HG02973 (cell line): Measurements from ENCODE around the gene ACAA1.
"Not testable (repeated sequence)": the region's sequence is repeated elsewhere in the genome, so short reads cannot be mapped to it uniquely, and the experiment has no call there.

ENCODE experiments used
- ATAC-seq: cut with Tn5 transposase; IDR thresholded peaks from one replicate; pipeline ENCODE4 v1.9.1; 2021; ENCODE audit warnings: moderate library complexity; ENCODE audit not compliant: unreplicated experiment

ACAA1 gene

DNA sequence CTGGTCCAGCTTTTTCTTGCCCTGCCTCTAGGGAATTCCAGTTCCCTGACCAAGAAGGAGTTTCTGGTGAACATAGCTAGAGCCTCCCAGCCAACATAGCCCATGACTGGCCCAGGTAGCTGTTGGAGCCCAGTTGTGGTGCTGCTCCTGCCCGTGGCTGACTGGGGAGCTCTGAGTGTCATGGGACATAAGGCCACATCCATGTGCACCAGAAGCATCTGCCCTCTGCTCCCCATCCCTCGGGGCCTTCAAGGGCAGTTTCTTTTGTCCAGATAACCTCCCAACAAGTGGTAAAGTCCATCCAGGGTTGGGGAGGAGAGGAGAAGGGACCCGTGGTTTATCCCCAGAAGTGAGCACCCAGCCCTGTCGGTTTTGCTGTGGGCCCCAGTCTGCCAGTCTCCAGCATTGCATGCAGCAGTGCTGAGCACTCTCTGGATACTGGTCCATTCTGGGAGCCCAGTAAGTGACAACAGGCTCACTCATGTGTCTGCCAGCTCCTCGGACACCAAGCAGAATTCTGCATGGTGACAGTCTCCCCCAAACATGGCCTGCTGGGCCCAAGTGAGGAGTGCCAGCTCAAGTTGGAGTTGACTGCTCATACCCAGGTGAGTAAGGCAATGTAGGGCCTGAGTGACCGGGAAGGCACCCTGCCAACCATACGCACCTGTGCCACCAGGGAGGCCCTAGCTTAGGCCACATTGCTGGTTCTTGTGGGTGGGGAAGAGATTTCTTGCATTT is 28.8 kb downstream of the ACAA1 start:
- ATAC-seq, result no peak

DNA sequence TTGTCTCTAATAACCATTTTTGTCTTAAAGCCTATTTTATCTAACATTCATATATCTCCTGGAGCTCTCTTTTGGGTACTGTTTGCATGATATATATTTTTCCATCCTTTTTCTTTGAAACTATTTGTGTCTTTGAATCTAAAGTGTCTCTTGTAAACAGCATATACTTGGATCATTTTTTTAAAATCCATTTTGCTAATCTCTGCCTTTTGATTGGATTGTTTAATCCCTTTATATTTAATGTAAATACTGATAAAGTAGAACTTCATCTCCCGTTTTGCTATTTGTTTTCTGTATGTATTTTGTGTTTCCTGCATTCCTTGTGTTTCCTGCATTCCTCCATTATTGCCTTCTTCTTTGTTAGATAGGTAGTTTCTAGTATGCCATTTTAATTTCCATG is 31.4 kb downstream of the ACAA1 start:
- no peak for ATAC-seq

DNA sequence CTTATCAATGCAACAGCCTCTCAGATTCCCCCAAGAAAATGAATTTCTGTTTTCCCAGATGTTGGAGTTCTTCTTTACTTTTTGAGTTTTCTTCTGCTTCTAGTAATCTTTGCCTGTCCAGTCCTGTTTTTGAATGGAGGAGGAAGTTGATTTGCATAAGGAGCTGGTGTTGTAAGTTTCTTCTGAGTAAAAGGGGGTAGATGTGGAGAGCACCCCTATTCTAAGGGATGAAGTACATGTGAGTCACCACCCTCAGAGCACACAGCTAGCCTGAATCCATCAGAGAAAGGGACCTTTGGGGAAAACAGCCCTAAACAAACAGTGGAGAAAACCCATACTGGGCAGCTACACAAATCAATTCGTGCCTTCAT is 34.5 kb downstream of the ACAA1 start:
- no peak for ATAC-seq

DNA sequence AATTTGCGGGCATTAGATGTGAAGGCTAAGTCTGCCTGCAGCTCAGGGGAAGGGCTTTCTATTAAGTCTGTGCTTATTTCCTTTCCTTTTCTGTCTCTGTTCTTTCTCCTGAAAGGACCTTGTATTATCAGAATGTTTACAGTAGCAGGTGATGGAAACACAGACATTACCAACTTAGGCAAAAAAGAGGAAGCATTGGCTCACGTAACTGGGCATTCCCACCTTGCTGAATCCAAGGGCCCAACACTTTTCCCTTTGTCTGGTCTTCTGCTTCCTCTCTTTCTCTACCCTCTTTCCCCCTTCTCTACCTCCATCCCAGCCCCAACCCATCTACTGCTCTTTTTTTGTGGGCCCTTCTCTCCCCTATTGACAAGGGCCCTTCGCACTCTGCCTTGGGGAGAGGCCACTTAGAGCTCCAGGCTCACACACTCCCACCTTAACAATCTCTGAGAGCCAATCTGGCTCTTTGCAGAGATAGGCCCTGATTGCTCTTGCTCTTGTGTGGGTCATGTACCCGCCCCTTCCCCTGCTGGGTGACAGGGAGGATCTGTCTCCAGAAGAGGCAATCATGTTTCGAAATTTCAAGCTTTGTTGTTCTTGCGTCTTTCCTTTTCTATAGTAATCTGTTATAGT is 35.0 kb downstream of the ACAA1 start:
- no peak for ATAC-seq

DNA sequence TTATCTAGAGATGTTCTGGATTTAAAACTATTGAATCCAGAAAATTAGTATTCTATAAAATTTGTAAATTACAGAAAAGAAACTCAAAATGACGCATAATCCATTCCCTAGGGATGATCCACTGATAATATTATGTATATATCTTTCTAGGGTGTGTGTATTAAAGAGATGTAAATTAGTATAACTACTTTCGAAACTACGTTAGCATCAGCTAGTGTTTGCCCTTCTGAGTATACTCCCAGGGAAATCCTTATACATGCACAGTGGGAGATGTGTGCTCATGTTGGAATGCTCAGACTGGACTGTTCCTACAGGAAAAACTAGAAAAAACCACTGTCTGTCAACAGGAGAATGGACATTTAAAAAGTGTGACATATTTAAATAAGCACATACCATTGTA is 36.4 kb downstream of the ACAA1 start:
- no peak for ATAC-seq

DNA sequence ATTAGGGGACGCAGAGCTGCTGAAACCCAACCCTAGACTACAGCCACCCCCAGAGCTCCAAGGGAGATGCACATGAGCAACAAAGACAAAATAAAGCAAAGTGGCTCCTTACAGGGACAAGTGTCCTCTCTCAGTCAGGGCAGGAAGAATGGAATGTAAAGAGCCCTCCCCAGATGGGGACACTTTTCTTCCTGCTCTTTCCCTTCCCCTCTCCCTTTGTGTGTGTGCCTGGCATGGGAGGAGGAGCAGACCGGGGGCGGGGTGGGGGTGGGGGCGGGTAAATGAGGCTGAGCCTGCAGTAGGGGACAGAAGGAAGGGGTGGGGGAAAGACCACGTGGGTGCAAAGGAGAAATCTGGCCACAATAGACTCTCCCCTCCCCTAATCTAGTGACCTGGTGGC is 37.4 kb downstream of the ACAA1 start:
- ATAC-seq, result no peak

DNA sequence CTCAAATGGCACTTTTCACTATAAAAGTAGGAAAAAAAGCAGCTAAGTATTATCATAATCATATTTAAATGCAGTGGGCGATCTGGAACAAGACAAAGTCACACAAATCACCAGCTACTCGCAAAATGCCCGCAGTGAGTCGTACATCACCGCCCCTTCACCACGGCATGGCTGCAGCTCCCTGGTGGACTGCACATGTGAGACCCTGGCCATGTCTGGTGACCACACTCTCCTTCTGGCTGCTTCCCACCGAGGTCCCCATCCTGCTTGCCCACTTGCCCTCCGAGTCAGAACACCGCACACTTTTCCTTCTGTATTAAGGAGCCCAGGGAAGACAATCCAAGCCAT is 38.6 kb downstream of the ACAA1 start:
- no peak for ATAC-seq

DNA sequence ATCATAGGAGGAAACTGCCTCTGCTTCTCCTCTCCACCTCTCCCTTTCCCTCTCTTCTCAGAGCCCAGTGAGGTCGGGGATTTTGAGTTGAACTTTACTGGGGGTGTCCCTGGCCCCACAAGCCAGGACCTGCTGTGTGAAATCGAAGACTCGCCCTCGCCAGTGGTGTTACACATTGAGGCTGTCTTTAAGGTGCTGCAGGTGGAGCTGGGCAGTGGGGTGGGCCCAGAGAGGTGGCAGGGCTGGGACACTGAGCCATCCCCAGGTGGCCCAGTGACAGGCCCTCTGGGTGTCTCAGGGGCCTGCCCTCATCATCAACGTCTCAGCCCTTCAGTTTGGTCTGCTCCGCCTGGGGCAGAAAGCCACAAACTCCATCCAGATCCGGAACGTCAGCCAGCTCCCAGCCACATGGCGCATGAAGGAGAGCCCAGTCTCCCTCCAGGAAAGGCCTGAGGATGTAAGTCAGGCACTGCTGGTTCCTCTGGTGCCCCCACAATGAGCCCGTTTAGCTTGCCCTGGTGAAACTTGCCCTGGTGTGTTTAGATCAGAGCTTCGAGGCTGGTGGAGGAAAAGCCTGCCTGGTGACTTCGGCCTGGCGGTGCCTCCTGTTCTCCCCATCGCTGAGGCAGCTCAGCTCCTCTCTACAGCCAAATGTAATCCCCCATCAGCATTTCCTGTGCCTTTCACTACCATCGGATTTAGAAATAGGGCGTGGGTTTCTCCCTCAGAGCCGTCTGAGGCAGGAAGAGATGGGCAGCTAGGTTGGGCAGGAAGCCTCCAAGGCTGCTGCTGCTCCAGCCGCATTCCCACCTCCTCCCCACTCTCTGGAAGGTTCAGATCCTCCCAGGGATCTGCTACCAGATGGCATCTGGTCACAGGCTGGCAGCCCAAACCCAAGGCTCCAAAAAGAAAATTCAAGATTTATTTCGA is 39.2 kb downstream of the ACAA1 start:
- no peak for ATAC-seq

DNA sequence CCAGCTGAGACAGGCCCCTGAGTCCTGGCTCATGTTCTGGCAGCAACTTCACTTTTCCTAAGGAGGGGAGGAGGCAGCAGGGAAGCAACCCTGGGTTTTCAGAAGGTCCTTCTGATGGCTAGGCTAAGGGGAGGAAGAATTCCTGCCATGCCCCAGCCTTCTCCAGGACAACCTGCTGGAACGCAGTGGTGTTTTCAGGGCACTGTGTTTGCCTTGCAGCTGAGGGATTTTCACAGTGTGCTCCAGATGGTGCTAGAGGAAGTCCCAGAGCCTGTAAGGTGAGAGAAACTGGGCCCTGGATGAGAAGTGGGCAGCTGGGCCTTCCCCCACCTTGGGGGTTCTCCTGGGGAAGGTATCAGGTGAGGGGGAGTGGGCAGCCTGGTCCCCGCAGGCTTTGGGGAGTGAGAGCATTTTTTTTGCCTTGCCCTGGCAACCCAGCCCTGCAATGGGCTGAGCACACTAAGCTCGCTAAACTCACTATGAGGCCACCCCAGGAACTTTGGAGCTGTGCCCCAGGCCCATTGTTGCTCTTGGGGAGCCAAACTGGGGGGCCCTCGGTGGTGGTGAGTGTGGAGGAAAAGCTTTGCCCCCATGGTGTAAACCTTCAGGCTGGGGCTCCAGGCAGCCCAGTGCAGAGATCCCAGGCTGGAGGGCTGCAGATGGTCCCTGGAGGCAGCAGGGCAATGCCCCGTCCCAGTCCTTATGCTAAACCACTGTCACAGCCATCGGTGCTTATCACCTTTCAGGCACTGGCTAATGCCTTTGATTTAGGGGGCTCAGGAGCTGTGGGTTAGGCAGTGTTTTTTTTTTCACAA is 41.1 kb downstream of the ACAA1 start:
- ATAC-seq, result no peak

DNA sequence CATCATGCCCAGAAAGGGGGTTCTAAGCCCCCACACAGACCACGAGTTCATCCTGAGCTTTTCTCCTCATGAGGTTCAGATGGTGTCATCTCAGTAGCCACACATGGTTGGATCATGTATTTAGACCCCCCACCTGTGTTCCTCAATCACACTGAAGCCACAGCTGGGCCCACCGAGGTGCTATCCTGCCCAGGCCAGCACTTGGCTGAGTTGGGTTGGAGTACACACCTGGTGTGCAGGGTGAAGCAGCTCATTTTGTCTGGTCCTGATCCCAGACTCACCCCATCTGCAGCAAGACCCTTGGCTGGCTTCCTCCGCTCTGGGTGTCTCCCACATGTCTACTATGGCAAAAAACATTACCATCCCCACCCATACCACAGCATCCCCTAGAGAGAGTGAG is 41.9 kb downstream of the ACAA1 start:
- no peak for ATAC-seq

DNA sequence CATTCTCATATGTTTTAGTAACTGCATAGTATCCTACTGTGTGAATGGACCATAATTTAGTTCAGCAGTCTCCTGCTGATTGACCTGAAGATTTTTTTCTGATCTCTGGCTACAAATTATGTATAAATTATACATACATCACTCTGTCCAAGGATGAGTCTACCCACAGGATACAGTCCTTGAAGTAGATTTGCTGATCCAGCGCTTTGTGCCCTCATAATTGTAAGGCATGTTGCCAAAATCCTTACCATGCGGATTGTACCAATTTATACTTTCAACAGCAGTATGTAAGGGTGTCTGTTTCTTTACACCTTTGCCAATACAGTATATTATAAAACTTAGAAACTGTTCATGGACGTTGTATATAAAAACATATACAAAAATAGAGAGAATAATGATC is 46.5 kb downstream of the ACAA1 start:
- ATAC-seq, result no peak

DNA sequence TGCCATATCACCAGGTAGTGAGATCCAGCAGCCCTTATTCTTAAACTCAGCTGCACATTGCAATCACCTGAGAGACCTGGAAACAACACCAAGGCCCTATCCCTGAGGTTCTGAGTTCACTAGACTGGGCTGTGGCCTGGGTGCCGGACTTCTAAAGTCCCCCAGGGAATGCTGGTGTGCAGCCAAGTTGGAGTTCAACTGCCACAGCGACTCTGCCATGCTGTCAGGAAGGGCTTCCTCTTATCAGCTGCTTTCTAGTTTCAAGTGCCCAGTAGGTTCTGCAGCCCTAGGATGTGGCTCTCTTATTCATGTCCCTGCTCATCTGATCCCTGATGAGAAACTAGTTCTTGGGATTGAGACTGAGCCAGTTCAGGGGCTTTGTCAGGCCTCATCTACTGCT is 47.8 kb downstream of the ACAA1 start:
- no peak for ATAC-seq

DNA sequence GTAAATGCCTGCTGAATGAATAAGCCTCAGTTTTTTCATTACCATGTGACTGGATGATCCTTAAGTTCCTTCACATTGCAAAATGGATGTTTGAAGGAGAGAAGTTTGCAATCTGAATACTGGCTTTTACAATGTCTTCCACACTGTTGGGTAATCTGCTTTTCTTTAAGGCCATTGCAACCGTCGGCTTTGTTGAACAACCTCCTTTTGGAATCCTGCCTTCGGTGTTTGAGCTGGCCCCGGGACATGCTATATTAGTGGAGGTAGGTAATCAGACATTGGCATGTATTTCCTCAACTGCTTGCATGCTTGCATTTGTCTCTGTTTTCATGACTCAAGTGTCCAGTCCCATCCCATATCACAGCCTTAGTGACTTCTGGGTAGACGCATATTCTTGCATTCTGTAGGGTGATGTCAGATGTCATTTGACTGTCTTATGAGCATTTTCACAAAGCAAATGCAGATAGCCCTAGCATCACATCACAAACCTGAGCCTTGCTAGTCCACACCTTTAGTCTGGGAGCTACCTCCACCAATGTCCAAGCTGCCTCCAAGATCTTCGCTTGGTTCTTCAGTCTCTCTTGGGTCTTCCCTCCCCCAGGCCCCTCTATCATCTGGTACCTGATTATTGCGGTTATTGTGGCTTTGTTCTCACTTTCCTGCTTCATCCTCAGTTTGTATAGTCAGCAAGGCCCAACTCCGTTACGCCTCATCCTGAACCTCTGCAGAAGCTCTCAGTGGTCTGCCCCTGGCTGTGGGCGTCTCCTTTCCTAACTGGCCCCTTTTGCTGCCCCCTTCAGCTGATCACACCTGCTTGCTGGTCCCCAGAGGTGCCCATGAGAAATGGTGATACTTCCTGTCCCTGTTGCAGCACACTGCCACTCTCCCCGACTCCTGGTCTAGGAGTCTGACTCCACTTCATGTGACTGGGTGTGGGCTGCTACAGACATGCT is 48.5 kb downstream of the ACAA1 start:
- no peak for ATAC-seq

DNA sequence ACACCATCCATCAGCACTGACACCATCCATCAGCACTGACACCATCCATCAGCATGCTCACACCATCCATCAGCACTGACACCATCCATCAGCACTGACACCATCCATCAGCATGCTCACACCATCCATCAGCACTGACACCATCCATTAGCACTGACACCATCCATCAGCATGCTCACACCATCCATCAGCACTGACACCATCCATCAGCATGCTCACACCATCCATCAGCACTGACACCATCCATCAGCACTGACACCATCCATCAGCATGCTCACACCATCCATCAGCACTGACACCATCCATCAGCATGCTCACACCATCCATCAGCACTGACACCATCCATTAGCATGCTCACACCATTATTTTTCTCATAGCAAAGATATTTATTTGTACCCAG is 49.6 kb downstream of the ACAA1 start:
- ATAC-seq, result not testable (repeated sequence)

DNA sequence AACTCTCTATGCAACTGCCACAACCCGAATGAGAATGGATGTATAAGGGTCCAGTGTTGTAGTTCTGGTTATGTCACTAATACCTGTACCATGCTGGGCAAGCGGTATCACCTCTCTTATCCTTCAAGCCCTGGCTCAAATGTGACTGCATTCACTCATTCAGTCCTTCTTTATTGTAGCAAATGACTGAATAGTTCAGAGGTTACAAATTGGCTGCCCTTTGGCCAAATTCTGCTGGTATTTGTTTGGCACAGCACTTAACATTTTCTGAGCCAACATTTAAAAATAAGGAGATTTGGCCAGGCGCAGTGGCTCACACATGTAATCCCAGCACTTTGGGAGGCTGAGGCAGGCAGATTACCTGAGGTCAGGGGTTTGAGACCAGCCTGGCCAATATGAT is 50.4 kb downstream of the ACAA1 start:
- no peak for ATAC-seq

DNA sequence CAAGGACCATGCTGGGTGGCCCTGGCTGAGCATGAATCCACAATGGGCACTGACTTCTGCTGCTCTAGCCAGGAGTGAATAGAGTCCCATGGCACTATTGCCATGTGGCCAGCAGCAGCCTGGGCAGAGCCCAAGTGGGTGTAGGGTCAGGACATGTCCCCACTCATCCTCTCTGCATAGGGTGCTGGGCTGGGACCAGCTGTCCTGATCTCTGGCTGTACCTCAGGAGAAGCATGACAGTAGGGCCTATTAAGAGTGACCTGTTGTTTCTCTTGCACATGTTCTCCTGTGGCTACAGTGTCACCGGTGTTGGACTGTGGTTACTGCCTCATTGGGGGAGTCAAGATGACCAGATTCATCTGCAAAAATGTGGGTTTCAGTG is 51.0 kb downstream of the ACAA1 start:
- no peak for ATAC-seq

DNA sequence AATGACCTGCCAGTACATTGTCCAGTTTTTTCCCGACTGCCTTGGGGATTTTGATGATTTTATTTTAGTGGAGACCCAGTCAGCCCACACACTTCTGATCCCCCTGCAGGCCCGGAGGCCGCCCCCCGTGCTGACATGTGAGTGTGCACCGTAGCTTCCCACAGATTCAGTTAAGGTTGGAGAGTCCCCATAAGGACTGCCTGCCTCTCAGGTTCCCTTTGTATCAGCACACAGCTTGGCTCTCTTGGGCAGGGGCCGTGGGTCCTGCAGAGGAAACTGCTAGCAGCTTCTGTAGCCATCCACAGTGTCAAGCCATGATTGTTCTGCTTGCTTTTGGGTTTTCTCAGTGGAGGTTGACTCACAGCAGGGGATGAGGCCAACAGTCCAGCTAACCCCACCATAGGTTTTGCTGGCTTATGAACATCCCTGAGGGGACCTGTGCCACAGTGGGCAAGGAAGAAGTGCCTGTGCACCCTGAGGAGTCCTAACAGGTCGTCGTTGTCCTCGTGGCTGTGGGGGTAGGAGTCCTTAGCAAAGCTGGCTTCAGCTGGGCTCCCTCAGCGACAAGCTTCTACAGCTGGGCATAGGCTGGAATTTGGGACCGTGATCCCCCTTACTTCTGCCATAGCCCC is 51.5 kb downstream of the ACAA1 start:
- no peak for ATAC-seq

DNA sequence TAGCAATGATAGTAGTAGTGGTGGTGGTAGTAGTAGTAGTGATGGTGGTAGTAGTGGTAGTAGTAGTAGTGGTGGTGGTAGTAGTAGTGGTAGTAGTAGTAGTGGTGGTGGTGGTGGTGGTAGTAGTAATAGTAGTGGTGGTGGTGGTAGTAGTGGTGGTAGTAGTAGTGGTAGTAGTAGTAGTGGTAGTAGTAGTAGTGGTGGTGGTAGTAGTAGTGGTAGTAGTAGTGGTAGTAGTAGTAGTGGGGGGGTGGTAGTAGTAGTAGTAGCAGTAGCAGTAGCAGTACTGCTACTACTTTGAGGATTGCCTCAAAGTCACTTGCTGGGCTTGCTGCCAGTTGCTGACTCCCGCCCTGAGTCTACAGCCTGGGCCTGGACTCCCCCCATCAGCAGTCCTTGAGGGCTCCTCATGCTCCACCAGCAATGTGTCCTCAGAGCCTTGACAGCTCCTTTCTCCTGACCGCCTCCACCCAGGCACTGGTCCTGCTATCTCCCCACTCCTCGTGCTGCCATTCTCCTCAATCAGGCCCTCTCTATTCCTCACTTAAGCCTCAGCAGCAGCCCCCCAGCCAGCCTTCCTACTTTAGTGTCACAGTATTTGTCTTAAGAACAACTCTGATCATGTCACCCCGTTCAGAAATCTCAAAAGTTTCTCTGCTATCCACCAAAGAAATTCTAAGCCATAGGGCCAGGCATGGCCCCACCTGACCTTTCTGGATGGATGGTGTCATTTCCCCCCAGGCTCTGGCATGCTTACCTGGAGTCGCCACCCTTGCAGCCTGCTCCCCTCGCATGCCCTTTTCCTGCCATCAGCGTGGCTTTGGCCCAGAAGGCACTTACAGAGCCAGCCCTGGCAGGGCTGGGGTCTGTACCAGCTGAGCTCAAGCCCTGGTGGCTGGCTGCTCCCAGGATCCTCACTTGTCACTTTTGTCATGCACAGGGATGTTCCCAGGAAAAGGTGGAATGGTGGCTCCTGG is 52.3 kb downstream of the ACAA1 start:
- no peak for ATAC-seq
